Osteoblast (primary cell): Measurements from ENCODE around the gene C20orf141. TPM values are rescaled to one million over a fixed set of nuclear protein-coding genes. Genes with fewer than 3 reads are reported as not detected.

Experiments used
- DNase-seq: peaks from one replicate; pipeline ENCODE4 v3.0.0; 2011; ENCODE audit warnings: low spot score, mixed read lengths; ENCODE audit not compliant: insufficient read length; ENCODE audit errors: missing footprints
- H2AFZ ChIP-seq: 2 replicates; pipeline ENCODE4 v1.6.0; 2011; ENCODE audit warnings: mild to moderate bottlenecking, low read length
- H3K27ac ChIP-seq: 2 replicates; pipeline ENCODE4 v1.5.1; 2011; ENCODE audit warnings: mild to moderate bottlenecking, low read depth, low read length, moderate library complexity
- H3K27me3 ChIP-seq: 2 replicates; pipeline ENCODE4 v1.6.0; 2012; ENCODE audit warnings: mild to moderate bottlenecking, control low read depth, inconsistent platforms, low read length, moderate library complexity; ENCODE audit not compliant: insufficient read depth
- H3K36me3 ChIP-seq: 2 replicates; pipeline ENCODE4 v1.5.1; 2011; ENCODE audit warnings: mild to moderate bottlenecking, low read length, control low read depth, moderate library complexity; ENCODE audit not compliant: insufficient read depth
- H3K4me1 ChIP-seq: 2 replicates; pipeline ENCODE4 v1.5.1; 2011; ENCODE audit warnings: mild to moderate bottlenecking, low read length, control low read depth, moderate library complexity; ENCODE audit not compliant: insufficient read depth
- H3K4me2 ChIP-seq: 2 replicates; pipeline ENCODE4 v1.6.0; 2011; ENCODE audit warnings: mild to moderate bottlenecking, low read length; ENCODE audit not compliant: insufficient read depth
- H3K4me3 ChIP-seq: fragments of 200-600 bp; sonication (generic); 3 replicates; pipeline ENCODE4 v1.5.1; 2012; ENCODE audit warnings: mild to moderate bottlenecking, low read length, inconsistent platforms; ENCODE audit not compliant: insufficient read depth
- H3K79me2 ChIP-seq: 2 replicates; pipeline ENCODE4 v1.6.0; 2012; ENCODE audit warnings: mild to moderate bottlenecking, low read length, control low read depth, inconsistent platforms; ENCODE audit not compliant: insufficient read depth
- H3K9me3 ChIP-seq: 2 replicates; pipeline ENCODE4 v1.5.1; 2011; ENCODE audit warnings: low read depth, low read length, control low read depth
- H4K20me1 ChIP-seq: 2 replicates; pipeline ENCODE4 v1.6.0; 2012; ENCODE audit warnings: mild to moderate bottlenecking, low read length, control low read depth; ENCODE audit not compliant: insufficient read depth
- total RNA-seq: library from RNA; depleted of rRNA; stranded (reverse); fragments of >200 nt; gene quantifications from 2 replicates; pipeline ENCODE4 v1.2.3, GENCODE V29; 2012
- TF ChIP-seq, protein P1 (sequence below): IDR thresholded peaks from 2 replicates; pipeline ENCODE4 v1.5.1; 2011; ENCODE audit warnings: mild to moderate bottlenecking, low read depth, low read length, moderate library complexity; ENCODE audit errors: extremely low read depth

C20orf141 gene
- total RNA-seq, 1 donor: 0.36 TPM

- no peak overlapping the region for H3K4me2 ChIP-seq
- H2AFZ ChIP-seq: no peak overlapping the region
- TF ChIP-seq, protein P1, sequence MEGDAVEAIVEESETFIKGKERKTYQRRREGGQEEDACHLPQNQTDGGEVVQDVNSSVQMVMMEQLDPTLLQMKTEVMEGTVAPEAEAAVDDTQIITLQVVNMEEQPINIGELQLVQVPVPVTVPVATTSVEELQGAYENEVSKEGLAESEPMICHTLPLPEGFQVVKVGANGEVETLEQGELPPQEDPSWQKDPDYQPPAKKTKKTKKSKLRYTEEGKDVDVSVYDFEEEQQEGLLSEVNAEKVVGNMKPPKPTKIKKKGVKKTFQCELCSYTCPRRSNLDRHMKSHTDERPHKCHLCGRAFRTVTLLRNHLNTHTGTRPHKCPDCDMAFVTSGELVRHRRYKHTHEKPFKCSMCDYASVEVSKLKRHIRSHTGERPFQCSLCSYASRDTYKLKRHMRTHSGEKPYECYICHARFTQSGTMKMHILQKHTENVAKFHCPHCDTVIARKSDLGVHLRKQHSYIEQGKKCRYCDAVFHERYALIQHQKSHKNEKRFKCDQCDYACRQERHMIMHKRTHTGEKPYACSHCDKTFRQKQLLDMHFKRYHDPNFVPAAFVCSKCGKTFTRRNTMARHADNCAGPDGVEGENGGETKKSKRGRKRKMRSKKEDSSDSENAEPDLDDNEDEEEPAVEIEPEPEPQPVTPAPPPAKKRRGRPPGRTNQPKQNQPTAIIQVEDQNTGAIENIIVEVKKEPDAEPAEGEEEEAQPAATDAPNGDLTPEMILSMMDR: no peak
- H3K27me3 ChIP-seq: peaks cover 63% of the 10 kb centered on the region
- no peaks in the 10 kb centered on the region for H3K79me2 ChIP-seq
- no peaks in the 10 kb centered on the region for H3K4me1 ChIP-seq
- H3K4me3 ChIP-seq: no peak overlapping the region
- H3K36me3 ChIP-seq: no peaks in the 10 kb centered on the region
- peak; percentile 77 for DNase-seq
- H3K27ac ChIP-seq: no peak overlapping the region
- H3K9me3 ChIP-seq: no peaks in the 10 kb centered on the region
- H4K20me1 ChIP-seq: peaks cover 3% of the 10 kb centered on the region
These were observed 17.4 kb upstream of the C20orf141 start for GRCh38 chr20:2797136-2797983.

DNA sequence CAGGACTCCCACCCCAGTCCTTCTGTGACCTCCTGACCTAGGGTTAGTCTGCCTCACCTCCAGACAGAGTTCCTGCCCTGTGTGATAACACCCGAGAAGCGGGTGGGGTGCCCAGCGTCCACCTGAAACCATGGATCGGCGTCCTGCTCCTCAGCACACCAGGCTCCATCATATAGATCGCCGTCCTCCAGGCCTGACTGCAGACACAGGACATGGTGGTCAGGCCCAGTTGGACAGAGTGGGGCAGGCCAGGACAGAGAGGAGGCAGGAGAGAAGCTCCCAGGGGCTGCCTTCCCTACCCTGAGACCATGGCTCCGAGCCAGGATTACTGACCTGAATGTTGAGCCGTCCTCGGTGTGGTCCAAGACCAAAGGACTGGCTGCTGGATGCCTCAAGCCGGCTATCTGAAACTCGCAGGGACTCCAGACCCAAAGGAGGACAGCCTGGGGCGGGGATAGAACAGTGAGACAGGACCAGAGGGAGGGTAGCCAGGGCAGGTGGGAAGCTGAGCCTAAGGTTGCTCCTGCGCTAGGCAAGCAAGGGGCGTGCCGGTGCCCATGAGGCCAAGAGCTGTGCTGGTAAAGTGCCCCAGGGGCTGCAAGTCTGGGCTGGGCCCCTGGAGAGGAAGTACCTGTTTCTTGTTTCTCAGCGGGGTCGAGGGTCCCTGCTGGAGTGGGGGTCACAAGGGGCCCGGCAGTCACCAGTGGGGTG is 16.5 kb upstream of the C20orf141 start:
- peaks cover 64% of the 10 kb centered on the region for H3K27me3 ChIP-seq
- TF ChIP-seq, protein P1: no peak
- peaks cover 3% of the 10 kb centered on the region for H4K20me1 ChIP-seq
- H3K27ac ChIP-seq: no peak overlapping the region
- no peaks in the 10 kb centered on the region for H3K36me3 ChIP-seq
- H3K4me3 ChIP-seq: no peak overlapping the region
- H3K79me2 ChIP-seq: no peaks in the 10 kb centered on the region
- no peak overlapping the region for H2AFZ ChIP-seq
- no peak overlapping the region for H3K4me2 ChIP-seq
- no peaks in the 10 kb centered on the region for H3K4me1 ChIP-seq
- DNase-seq: peak; percentile 66
- H3K9me3 ChIP-seq: no peaks in the 10 kb centered on the region

- DNase-seq: peak; percentile 92
- no peaks in the 10 kb centered on the region for H4K20me1 ChIP-seq
- no peaks in the 10 kb centered on the region for H3K9me3 ChIP-seq
- H3K4me3 ChIP-seq: no peak overlapping the region
- H3K4me2 ChIP-seq: no peak overlapping the region
- H3K27me3 ChIP-seq: peaks cover 63% of the 10 kb centered on the region
- no peaks in the 10 kb centered on the region for H3K36me3 ChIP-seq
- H3K4me1 ChIP-seq: no peaks in the 10 kb centered on the region
- no peak overlapping the region for H3K27ac ChIP-seq
- no peak overlapping the region for H2AFZ ChIP-seq
- no peaks in the 10 kb centered on the region for H3K79me2 ChIP-seq
- TF ChIP-seq, protein P1: no peak
These were observed 16.0 kb upstream of the C20orf141 start for GRCh38 chr20:2798814-2799213.

DNA sequence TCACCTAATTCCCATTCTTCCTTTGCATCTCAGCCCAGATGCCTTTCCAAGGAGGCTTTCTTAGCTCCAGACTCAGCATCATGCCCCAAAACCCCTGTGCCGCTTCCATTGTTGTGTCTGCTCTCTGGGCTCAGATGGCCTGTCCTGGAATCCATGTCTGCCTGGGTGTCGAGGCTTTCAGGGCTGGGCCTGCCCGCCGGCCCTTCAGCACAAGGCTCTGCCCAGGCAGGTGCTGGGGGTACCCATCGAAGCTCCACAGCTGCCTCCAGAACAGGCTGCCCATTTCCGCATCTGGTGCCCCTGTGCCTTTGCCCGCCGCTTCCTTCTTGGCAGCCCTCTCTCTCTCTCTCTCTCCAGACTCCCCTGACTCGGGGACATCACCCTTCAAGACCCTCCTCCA is 15.5 kb upstream of the C20orf141 start:
- Histone ChIP-seq H3K4me1 (no peaks in the 10 kb centered on the region), H3K9me3 (no peaks in the 10 kb centered on the region), H2AFZ (no peak overlapping the region), H3K4me3 (no peak overlapping the region), H3K27ac (no peak overlapping the region), H3K36me3 (no peaks in the 10 kb centered on the region), H3K79me2 (no peaks in the 10 kb centered on the region), H3K27me3 (peaks cover 63% of the 10 kb centered on the region), H4K20me1 (no peaks in the 10 kb centered on the region), H3K4me2 (no peak overlapping the region)
- DNase-seq: no peak
- TF ChIP-seq, protein P1: no peak
